HepG2 (cell line): Measurements from ENCODE around the gene RIPOR3. TPM values are rescaled to one million over a fixed set of nuclear protein-coding genes. Genes with fewer than 3 reads are reported as not detected.

Experiments used
- ATAC-seq: fragments of 200-7000 bp; cut with Tn5 transposase; 3 replicates; pipeline ENCODE4 v1.9.1; 2020; ENCODE audit warnings: mild to moderate bottlenecking, moderate library complexity
- Bru-seq: library from RNA; stranded (reverse); fragments of 400-500 nt; gene quantifications from one replicate; lab custom pipeline; 2021; lab: Mats Ljungman, UMichigan
- BruChase-seq, 2 experiments: library from RNA; stranded (reverse); fragments of 400-500 nt; gene quantifications; one replicate each; lab custom pipeline; 2021; lab: Mats Ljungman, UMichigan
- BruUV-seq: library from RNA; stranded (reverse); fragments of 400-500 nt; replicated peaks from 2 replicates; lab custom pipeline; 2021; lab: Mats Ljungman, UMichigan
- CTCF ChIA-PET: fragments of 300-600 bp; formaldehyde crosslinking; extraction: SDS; loops from one replicate; lab custom pipeline; 2021; ENCODE audit warnings: low total read pairs, inconsistent platforms, low intra/inter-chr PET ratio; lab: Yijun Ruan, JAX
- POLR2A ChIA-PET: fragments of 350-600 bp; sonication (Branson Sonifier 250); formaldehyde crosslinking; loops from one replicate; lab custom pipeline; 2020; ENCODE audit warnings: antibody characterized with exemption, inconsistent platforms; lab: Yijun Ruan, JAX
- DNase-seq: peaks from one replicate; pipeline ENCODE4 v3.0.0-alpha.2; 2015; ENCODE audit warnings: low spot score
- FAIRE-seq: peaks from 3 replicates; lab custom pipeline; 2011; peaks lifted over from hg19 to GRCh38; lab: Jason Lieb, UNC
- H2AFZ ChIP-seq: one replicate; pipeline ENCODE4 v1.6.1; 2011; ENCODE audit warnings: low read length, inconsistent platforms
- H3K27ac ChIP-seq: fragments of 300-600 bp; 3 replicates; pipeline ENCODE4 v1.8.0; 2011; ENCODE audit warnings: mixed run types, mild to moderate bottlenecking, mixed read lengths, low read length, inconsistent platforms; ENCODE audit not compliant: insufficient read depth; ENCODE audit errors: extremely low read length
- H3K27me3 ChIP-seq, 2 experiments: fragments of 200-600 bp in 1 of 2; 2 replicates in 1 of 2; 3 replicates in 1 of 2; pipeline versions ENCODE4 v1.6.0 to v1.8.0; 2011; ENCODE audit warnings: low read length in 2 of 2, mild to moderate bottlenecking in 2 of 2, moderate library complexity in 2 of 2, inconsistent platforms in 1 of 2; ENCODE audit not compliant: insufficient read depth in 2 of 2, control insufficient read depth in 1 of 2
- H3K36me3 ChIP-seq, 2 experiments: fragments of 200-600 bp in 1 of 2; replicated peaks in 1 of 2; 2 replicates in 1 of 2; 3 replicates in 1 of 2; pipeline versions ENCODE4 v1.5.1 to v1.8.0; 2011; ENCODE audit warnings: low read length in 2 of 2, inconsistent platforms in 1 of 2; ENCODE audit not compliant: insufficient read depth in 2 of 2, control insufficient read depth in 1 of 2
- H3K4me1 ChIP-seq: 2 replicates; pipeline ENCODE4 v1.5.1; 2012; ENCODE audit warnings: low read length, inconsistent platforms; ENCODE audit not compliant: insufficient read depth
- H3K4me2 ChIP-seq: 2 replicates; pipeline ENCODE4 v1.6.0; 2011; ENCODE audit warnings: low read depth, low read length, inconsistent platforms
- H3K4me3 ChIP-seq, 3 experiments: fragments of 200-600 bp in 1 of 3; sonication (generic), shearing (Covaris generic) in 1 of 3; replicated peaks in 1 of 3; 2 replicates each; pipeline ENCODE4 v1.5.1; 2011 to 2016; ENCODE audit warnings: low read length in 3 of 3, inconsistent platforms in 2 of 3, low read depth in 2 of 3, mild to moderate bottlenecking in 2 of 3, control low read depth in 1 of 3, mixed read lengths in 1 of 3; ENCODE audit not compliant: insufficient read depth in 1 of 3
- H3K79me2 ChIP-seq: one replicate; pipeline ENCODE4 v1.6.1; 2011; ENCODE audit warnings: low read length, inconsistent platforms; ENCODE audit not compliant: insufficient read depth
- H3K9ac ChIP-seq: 2 replicates; pipeline ENCODE4 v1.6.0; 2011; ENCODE audit warnings: mild to moderate bottlenecking, low read depth, low read length, inconsistent platforms; ENCODE audit not compliant: insufficient read depth
- H3K9me3 ChIP-seq: 2 replicates; pipeline ENCODE4 v1.5.1; 2012; ENCODE audit warnings: mild to moderate bottlenecking, low read length
- H4K20me1 ChIP-seq: 2 replicates; pipeline ENCODE4 v1.6.0; 2011; ENCODE audit warnings: inconsistent platforms, mild to moderate bottlenecking, low read length, moderate library complexity; ENCODE audit not compliant: insufficient read depth
- ELF1 ChIP-seq: sonication (generic); formaldehyde crosslinking; IDR thresholded peaks from 2 replicates; pipeline ENCODE4 v1.4.0; 2020; ENCODE audit warnings: missing genetic modification reagents
- MTF2 ChIP-seq: sonication (generic); formaldehyde crosslinking; IDR thresholded peaks from 2 replicates; pipeline ENCODE4 v1.5.0; 2020; ENCODE audit warnings: missing genetic modification reagents, borderline replicate concordance
- NR2C2 ChIP-seq: sonication (generic); formaldehyde crosslinking; IDR thresholded peaks from 2 replicates; pipeline ENCODE4 v1.4.0; 2020; ENCODE audit warnings: missing genetic modification reagents, mild to moderate bottlenecking, moderate library complexity, borderline replicate concordance
- RBM39 ChIP-seq: fragments of 200-400 bp; formaldehyde crosslinking; IDR thresholded peaks from one replicate; pipeline ENCODE4 v1.6.1; 2018; ENCODE audit warnings: antibody characterized with exemption, mild to moderate bottlenecking, low read depth, low read length; ENCODE audit not compliant: poor library complexity, severe bottlenecking
- ZC3H4 ChIP-seq: sonication (generic); formaldehyde crosslinking; IDR thresholded peaks from 2 replicates; pipeline ENCODE4 v1.4.0; 2020; ENCODE audit warnings: missing genetic modification reagents, borderline replicate concordance
- ZNF124 ChIP-seq: sonication (generic); formaldehyde crosslinking; IDR thresholded peaks from 2 replicates; pipeline ENCODE4 v1.4.0; 2020; ENCODE audit warnings: missing genetic modification reagents
- ZNF510 ChIP-seq: sonication (generic); formaldehyde crosslinking; IDR thresholded peaks from 2 replicates; pipeline ENCODE4 v1.4.0; 2020; ENCODE audit warnings: low read depth, mild to moderate bottlenecking, missing genetic modification reagents
- WGBS: methylation state at CpG from one replicate; pipeline ENCODE4 v1.1.6; 2017; ENCODE audit warnings: low lambda C conversion rate; 5-methylcytosine and 5-hydroxymethylcytosine counted together
- in situ Hi-C: cut with HindIII; loops from 2 replicates; pipeline ENCODE4 v1.10.0; 2017; ENCODE audit warnings: low pct_unique_long_range_greater_than_20kb; ENCODE audit not compliant: extremely low pct_ligation_motif_present
- intact Hi-C: fragments of 100-400 bp; cut with micrococcal nuclease; formaldehyde crosslinking; loops from one replicate; pipeline ENCODE4 v1.10.0; 2022; ENCODE audit not compliant: unreplicated experiment
- long read RNA-seq, 2 experiments: library from RNA in 1 of 2; library from polyadenylated mRNA in 1 of 2; stranded (forward) in 1 of 2; unstranded in 1 of 2; transcript quantifications; one replicate each; pipeline ENCODE4 v2.0.0, GENCODE V29; 2019 to 2022
- polyA minus RNA-seq, 3 experiments: library from RNA; depleted of rRNA, polyadenylated mRNA; stranded (reverse); fragments of >200 nt; gene quantifications; 2 replicates each; pipeline ENCODE4 v1.2.3, GENCODE V29; 2011; ENCODE audit warnings: low replicate concordance in 1 of 3
- polyA plus RNA-seq, 8 experiments: library from polyadenylated mRNA; depleted of rRNA in 3 of 8; stranded (reverse) in 7 of 8; unstranded in 1 of 8; fragments of >200 nt; fragmentation: Illumina TruSeq in 4 of 8; extraction: Trizol in 4 of 8; gene quantifications; 2 replicates each; pipeline versions ENCODE4 v1.2.1 to v1.2.3, GENCODE V29; 2011 to 2016; ENCODE audit warnings: low read depth in 4 of 8, missing spikeins in 1 of 8, mixed read lengths in 1 of 8; ENCODE audit not compliant: insufficient read depth in 1 of 8
- total RNA-seq, 5 experiments: library from RNA; depleted of rRNA; stranded (reverse); fragments of >200 nt; fragmentation: Illumina TruSeq; extraction: Trizol; gene quantifications; 2 replicates each; pipeline ENCODE4 v1.2.3, GENCODE V29; 2016; ENCODE audit warnings: low read depth in 1 of 5
- TF ChIP-seq, protein P1 (sequence below): sonication (generic); formaldehyde crosslinking; IDR thresholded peaks from 2 replicates; pipeline ENCODE4 v1.4.0; 2020; ENCODE audit warnings: mild to moderate bottlenecking, missing genetic modification reagents, borderline replicate concordance
- TF ChIP-seq, protein P2 (sequence below): sonication (generic); formaldehyde crosslinking; IDR thresholded peaks from 2 replicates; pipeline ENCODE4 v1.5.0; 2020; ENCODE audit warnings: missing genetic modification reagents, mild to moderate bottlenecking, borderline replicate concordance

RIPOR3 gene, protein sequence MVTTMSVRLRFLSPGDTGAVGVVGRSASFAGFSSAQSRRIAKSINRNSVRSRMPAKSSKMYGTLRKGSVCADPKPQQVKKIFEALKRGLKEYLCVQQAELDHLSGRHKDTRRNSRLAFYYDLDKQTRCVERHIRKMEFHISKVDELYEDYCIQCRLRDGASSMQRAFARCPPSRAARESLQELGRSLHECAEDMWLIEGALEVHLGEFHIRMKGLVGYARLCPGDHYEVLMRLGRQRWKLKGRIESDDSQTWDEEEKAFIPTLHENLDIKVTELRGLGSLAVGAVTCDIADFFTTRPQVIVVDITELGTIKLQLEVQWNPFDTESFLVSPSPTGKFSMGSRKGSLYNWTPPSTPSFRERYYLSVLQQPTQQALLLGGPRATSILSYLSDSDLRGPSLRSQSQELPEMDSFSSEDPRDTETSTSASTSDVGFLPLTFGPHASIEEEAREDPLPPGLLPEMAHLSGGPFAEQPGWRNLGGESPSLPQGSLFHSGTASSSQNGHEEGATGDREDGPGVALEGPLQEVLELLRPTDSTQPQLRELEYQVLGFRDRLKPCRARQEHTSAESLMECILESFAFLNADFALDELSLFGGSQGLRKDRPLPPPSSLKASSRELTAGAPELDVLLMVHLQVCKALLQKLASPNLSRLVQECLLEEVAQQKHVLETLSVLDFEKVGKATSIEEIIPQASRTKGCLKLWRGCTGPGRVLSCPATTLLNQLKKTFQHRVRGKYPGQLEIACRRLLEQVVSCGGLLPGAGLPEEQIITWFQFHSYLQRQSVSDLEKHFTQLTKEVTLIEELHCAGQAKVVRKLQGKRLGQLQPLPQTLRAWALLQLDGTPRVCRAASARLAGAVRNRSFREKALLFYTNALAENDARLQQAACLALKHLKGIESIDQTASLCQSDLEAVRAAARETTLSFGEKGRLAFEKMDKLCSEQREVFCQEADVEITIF
- total RNA-seq (2016; rRNA removed; fragmentation: Illumina TruSeq; extraction: Trizol) (not detected in 2 replicates), polyA plus RNA-seq (2011; rRNA removed) (0.18 and 0.26 TPM in 2 replicates), polyA minus RNA-seq (2011; rRNA and poly(A)+ RNA removed; ENCODE audit: low replicate concordance) (0.42 TPM in 1 of 2 replicates, not detected in the other), Bru-seq, nascent RNA (percentile 23 among the genes with signal in this experiment), BruChase-seq, experiment 1, labeled RNA remaining after a 6-hour chase (percentile 12 among the genes with signal in this experiment), BruChase-seq, experiment 2, labeled RNA remaining after a 2-hour chase (percentile 18 among the genes with signal in this experiment)
- not detected in 2 replicates for total RNA-seq (2016; cell fraction: cytosol; rRNA removed; fragmentation: Illumina TruSeq; extraction: Trizol; ENCODE audit: low read depth)
- not detected in 2 replicates for total RNA-seq (2016; cell fraction: insoluble cytoplasmic fraction; rRNA removed; fragmentation: Illumina TruSeq; extraction: Trizol)
- total RNA-seq (2016; cell fraction: membrane; rRNA removed; fragmentation: Illumina TruSeq; extraction: Trizol): not detected in 2 replicates
- not detected in 2 replicates for total RNA-seq (2016; cell fraction: nucleus; rRNA removed; fragmentation: Illumina TruSeq; extraction: Trizol)
- 0.05 TPM in 2 replicates for polyA plus RNA-seq (2011; cell fraction: cytosol; rRNA removed)
- polyA plus RNA-seq (2011; cell fraction: nucleus; rRNA removed): 1.9 and 2.1 TPM in 2 replicates
- polyA plus RNA-seq (2012): 0.11 and 0.36 TPM in 2 replicates
- polyA plus RNA-seq (2016; cell fraction: cytosol; fragmentation: Illumina TruSeq; extraction: Trizol; ENCODE audit: low read depth): not detected in 2 replicates
- polyA plus RNA-seq (2016; cell fraction: insoluble cytoplasmic fraction; fragmentation: Illumina TruSeq; extraction: Trizol; ENCODE audit: low read depth): not detected in 2 replicates
- not detected in 2 replicates for polyA plus RNA-seq (2016; cell fraction: membrane; fragmentation: Illumina TruSeq; extraction: Trizol; ENCODE audit: low read depth)
- 0.13 TPM in 1 of 2 replicates, not detected in the other for polyA plus RNA-seq (2016; cell fraction: nucleus; fragmentation: Illumina TruSeq; extraction: Trizol; ENCODE audit: insufficient read depth, low read depth)
- polyA minus RNA-seq (2011; cell fraction: cytosol; rRNA and poly(A)+ RNA removed): not detected in 2 replicates
- polyA minus RNA-seq (2011; cell fraction: nucleus; rRNA and poly(A)+ RNA removed): 0.37 and 0.52 TPM in 2 replicates
- long read RNA-seq, experiment 1, partial matches to known transcripts: 0 of 1 reads
- long read RNA-seq, experiment 1, other reads (novel, unspliced or antisense): 1 of 1 reads
- long read RNA-seq, experiment 2: 0 reads

DNA sequence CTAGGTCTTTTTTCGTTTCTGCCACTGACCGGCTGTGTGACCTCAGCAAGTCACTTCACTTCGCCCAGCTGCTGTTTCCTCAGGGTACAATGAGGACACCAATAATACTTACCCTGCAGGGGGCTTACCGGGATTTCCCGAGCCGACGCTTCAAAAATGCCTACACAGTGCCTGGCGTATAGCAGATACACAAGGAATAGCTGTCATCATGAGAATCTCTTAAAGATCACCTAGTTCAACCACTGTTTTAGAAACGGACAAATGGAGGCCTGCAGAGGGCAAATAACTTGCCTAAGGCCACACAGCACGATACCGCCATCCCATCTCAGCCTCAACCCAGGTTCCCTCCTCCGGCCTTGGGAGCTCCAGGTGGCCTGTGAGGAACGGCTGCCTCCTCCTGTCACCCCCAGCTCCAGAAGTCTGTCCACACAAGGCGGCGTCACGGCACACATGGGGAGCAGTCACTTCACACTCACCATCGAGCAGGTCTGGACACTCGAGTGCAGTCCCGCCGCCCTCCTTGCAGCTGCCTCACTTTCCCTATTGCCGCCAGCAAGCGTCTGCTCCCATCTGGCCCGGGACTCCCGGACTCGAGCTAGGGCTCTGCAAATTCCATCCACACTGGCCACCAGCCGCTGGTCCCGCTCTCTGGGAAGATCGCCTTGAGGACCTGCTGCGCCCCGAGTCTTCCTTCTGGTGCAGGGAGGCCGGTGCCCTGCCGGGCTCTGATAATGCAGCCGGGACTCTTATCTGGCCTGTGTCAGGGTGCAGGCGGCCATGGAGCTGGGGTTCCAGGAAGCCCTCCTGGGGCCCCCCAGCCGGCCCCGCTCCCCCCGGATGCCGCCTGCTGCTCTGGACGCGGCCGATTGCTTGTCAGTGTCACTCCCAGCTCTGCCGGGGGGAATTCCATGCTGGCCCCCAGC lies at the start of gene RIPOR3:
Gene RIPOR3 (minus strand): TSS at position 893 of the 923 bp plus-strand sequence. CDS start 414 bp downstream, at position 479.
- POLR2A ChIA-PET: interaction anchor here (2.0 kb wide), 1 partner anchor 10 kb away, joined by 7 read pairs; no protein-coding TSS in a partner anchor
- DNase-seq (no peak), FAIRE-seq (no peak), ATAC-seq (peak; percentile 37)
- Histone ChIP-seq H3K4me3 (peak within 1 kb of the TSS in 1 of 3 experiments; percentile 51; a peak in 2 of 6 replicates), H3K79me2 (no peaks in the 10 kb centered on the region), H3K27me3 (peaks cover 19 to 57% of the 10 kb centered on the region in 2 experiments), H4K20me1 (no peaks in the 10 kb centered on the region), H3K9ac (no peak within 1 kb of the TSS), H3K4me1 (peaks cover 50% of the 10 kb centered on the region), H2AFZ (no peak within 1 kb of the TSS), H3K36me3 (no peaks in the 10 kb centered on the region), H3K9me3 (no peaks in the 10 kb centered on the region), H3K4me2 (peak within 1 kb of the TSS; percentile 44), H3K27ac (no peak within 1 kb of the TSS)
- CTCF ChIA-PET: no interaction called here
- in situ Hi-C loops (no loop called here), intact Hi-C loops (no loop called here)
- WGBS: 36% methylated on average over 35 of the region's 42 CpGs
- BruUV-seq: no TSS peak
- TF ChIP-seq ZC3H4 (CRISPR knock-in tag): no peak
- no peak for TF ChIP-seq MTF2
- TF ChIP-seq, protein P1, sequence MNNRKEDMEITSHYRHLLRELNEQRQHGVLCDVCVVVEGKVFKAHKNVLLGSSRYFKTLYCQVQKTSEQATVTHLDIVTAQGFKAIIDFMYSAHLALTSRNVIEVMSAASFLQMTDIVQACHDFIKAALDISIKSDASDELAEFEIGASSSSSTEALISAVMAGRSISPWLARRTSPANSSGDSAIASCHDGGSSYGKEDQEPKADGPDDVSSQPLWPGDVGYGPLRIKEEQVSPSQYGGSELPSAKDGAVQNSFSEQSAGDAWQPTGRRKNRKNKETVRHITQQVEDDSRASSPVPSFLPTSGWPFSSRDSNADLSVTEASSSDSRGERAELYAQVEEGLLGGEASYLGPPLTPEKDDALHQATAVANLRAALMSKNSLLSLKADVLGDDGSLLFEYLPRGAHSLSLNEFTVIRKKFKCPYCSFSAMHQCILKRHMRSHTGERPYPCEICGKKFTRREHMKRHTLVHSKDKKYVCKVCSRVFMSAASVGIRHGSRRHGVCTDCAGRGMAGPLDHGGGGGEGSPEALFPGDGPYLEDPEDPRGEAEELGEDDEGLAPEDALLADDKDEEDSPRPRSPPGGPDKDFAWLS (CRISPR knock-in tag): no peak
- no peak for TF ChIP-seq NR2C2 (CRISPR knock-in tag)
- TF ChIP-seq ELF1 (CRISPR knock-in tag): no peak
- TF ChIP-seq, protein P2, sequence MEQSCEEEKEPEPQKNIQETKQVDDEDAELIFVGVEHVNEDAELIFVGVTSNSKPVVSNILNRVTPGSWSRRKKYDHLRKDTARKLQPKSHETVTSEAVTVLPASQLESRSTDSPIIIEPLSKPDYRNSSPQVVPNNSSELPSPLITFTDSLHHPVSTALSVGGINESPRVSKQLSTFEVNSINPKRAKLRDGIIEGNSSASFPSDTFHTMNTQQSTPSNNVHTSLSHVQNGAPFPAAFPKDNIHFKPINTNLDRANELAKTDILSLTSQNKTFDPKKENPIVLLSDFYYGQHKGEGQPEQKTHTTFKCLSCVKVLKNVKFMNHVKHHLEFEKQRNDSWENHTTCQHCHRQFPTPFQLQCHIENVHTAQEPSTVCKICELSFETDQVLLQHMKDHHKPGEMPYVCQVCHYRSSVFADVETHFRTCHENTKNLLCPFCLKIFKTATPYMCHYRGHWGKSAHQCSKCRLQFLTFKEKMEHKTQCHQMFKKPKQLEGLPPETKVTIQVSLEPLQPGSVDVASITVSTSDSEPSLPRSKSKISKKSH (CRISPR knock-in tag): 0 out of 2 replicates have a peak, but pooled peaks have one; percentile 61
- no peak for TF ChIP-seq ZNF510 (CRISPR knock-in tag)
- no peak for TF ChIP-seq RBM39
- TF ChIP-seq ZNF124 (CRISPR knock-in tag): no peak
